AG08396 (cell line): ENCODE results near the gene TMEM115.
A peak's percentile ranks its signal among the peaks of the same experiment; 100 is the strongest.

Experiments used
- DNase-seq: peaks from one replicate; pipeline ENCODE4 v3.0.0; 2012; ENCODE audit warnings: low spot score, mixed read lengths

Gene TMEM115, protein sequence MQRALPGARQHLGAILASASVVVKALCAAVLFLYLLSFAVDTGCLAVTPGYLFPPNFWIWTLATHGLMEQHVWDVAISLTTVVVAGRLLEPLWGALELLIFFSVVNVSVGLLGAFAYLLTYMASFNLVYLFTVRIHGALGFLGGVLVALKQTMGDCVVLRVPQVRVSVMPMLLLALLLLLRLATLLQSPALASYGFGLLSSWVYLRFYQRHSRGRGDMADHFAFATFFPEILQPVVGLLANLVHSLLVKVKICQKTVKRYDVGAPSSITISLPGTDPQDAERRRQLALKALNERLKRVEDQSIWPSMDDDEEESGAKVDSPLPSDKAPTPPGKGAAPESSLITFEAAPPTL

DNA sequence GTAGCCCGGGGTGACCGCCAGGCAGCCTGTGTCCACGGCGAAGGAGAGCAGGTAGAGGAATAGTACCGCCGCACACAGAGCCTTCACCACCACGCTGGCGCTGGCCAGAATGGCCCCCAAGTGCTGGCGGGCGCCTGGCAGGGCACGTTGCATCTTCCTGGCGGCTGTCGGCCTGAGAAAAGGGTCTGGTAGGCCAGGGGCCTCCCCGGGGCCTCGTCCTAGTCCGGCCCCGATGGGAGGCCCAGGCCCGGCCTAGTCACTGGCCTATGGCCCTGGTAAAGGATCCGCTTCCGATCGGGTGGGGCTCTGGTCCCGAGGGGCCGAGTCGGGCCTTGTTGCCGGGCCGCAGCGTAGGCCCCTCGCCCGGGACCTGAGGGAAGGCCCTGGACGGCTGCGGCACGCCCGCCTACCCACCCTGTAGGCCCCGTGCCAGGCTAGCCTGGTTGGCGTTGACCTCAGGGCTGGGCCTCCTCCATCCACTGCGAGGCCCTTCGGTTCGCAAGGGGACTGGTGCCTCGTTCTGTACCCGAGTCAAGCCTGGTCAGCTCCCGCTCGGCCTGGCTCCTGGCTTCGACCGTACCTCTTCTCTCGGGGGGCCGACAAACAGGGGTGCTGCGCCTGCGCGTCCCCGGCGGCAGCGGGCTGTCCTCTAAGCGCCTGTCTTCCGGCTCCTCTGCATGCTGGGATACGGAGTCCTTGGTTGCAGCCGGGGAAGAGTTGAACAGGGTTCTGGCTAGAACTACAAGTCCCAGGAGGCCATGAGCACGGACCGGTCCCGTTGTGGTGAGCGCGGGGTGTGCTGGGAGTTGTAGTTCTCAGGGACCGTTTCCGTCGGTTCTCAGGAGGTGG is at the start of gene TMEM115:
TMEM115 (minus strand) TSS at position 611 of the 849 bp plus-strand sequence; CDS start at position 153, 458 bp downstream.
- peak; percentile 98 for DNase-seq

GRCh38 chr3:50408443-50408944 is 49.2 kb upstream of the TMEM115 start:
- DNase-seq, result no peak

DNA sequence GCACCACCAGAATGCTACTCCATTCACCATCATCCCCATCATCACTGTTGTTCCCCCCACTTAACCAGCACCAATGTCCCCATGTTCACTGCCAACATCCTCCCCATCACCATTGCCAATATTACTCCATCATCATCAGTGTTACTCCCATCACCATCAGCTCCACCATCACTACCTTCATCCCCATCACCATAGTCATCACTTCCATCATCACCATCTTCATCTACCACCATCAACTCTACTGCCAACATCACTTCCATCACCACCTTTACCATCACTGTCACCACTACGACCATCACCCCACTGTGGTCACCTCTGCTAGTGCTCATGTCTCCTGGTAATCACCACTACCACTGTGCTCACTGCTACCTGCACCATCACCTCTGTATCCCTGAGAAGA is 47.2 kb upstream of the TMEM115 start:
- DNase-seq, result no peak

DNA sequence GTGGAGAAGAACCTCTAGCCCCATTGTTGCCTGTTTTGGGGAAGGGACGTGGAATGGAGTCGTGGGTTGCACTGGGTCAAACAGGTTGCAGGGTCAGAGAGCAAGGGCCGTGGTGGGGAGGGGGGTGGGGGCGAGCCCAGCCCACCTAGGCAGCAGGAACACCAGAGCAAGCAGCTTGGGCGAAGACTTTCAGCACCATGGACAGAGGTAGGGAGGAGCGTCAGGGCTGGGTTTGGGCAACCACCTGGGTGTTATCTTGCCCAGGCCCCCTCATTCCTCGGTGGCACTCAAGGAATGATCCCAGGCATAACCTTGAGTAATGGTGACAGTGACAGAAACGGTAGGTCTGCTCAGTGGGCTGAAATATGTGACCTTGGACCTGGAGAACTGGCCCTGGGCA is 45.9 kb upstream of the TMEM115 start:
- DNase-seq, result no peak

DNA sequence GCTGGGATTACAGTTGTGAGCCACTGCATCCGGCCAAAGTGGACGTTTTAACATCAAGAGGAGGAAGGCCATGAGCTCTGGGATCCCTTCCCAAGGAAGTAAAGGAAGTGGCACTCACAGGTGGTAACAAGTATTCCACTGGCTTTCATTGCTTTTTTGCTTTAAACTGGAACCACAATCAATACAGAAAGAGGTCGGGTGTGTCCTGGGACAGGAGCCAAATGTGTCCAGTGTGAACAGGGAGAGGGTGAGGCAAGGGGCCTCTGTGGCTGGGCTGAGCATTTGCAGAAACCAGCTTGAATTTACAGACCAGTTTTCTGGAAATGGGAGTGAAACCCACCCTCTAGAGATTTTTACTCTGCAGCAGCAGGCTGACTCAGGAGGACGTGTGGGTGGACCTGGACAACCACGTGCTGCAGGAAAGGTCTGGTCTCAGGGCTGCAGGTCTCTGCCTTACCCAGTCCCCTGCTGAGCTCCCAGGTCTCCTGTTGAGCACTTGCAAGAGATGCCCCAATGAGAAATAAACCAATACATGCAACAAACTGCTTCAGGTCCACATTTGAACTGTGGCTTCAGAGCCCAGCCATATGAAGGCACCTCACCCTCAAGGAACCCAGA is 42.8 kb upstream of the TMEM115 start:
- no peak for DNase-seq

DNA sequence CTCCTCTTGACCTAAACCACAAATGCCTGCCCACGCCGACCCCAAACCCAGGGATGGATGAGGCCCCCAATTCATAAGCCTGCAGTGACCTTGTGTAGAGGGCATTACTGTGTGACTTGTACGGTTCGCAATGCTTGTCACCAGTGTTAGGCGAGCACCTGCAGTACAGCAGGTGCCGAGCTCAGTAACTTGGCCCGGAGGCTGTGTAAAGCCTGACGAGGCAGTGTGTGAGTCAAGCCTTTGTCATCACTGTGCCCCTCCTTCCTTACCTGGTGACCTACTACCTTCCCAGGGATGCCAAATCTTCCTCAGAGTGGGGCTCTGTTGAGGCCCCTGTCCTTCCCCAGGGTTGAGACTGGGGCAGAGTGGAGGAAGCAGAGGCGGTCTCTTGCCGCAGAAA is 37.2 kb upstream of the TMEM115 start:
- DNase-seq, result no peak

GRCh38 chr3:50395070-50395860 is 35.9 kb upstream of the TMEM115 start:
- DNase-seq, result no peak

DNA sequence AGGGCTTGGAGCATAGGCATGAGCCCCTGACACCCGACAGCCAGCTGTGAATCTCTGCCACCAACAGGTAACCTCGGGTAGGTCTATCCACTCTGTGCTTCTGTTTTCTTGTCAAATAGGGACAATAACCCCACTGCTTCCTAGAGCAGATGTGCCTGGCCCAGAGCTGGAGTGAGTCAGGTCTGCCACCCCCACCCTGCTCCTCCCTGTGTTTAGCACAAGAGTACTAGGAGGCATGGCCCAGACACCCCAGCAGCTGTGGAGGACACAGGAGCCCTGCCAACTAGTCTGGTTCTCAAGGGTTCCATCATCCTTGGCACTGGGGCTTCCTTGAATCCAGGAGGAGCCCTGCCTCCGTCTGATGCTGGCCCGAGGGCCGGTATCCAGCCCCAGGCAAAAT is 33.7 kb upstream of the TMEM115 start:
- DNase-seq, result no peak

GRCh38 chr3:50392101-50392715 is 32.9 kb upstream of the TMEM115 start:
- DNase-seq, result no peak

DNA sequence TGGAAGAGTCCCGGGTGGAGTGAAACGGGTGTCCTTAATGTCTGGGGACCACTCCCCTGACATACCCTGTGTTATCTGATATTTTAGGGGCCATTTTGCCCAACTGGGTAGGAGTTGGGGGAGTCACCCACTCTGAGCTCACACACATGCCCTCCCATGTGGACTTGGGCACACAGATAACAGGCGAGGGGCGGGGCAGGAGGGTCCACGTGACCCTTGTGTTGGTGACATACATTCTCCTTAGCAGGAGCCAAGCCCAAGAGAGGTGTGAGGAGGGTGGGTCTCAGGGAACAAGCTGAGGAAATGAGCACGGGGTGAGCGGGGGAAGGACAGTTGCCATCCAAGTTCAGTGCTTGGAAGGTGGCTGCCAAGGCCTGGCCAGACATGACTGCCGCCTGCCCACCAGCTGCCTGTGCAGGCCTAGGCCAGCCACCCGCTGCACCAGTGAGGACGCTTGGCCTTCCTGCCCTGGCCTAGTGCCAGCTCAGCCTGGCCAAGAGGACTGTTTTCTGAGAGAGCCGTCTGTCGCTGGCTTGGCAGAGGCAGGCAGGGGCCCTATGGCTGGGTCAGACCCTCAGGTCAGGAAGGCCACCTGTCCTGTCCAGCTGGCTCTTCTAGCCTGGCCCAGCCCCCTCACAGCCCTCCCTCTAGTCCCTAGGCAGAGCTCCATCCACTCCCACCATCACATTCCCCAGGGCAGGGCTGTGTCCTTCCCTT is 31.3 kb upstream of the TMEM115 start:
- DNase-seq, result no peak

DNA sequence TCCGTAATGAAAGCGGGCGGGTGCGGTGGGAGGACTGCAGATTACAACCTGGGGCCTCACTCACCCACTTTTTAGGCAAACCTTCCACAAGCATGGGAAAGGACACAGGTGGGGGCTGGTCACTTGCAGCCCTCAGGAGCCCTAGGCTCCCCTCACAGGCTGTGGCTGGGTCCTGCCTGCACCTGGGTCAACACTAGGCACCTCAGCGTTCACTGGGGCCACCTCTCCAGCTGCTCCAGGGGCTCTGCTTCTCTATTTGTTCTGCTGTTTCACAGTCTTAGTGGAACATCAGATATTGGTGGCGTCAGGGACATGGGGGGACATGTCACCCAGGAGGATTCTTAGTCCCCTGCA is 30.1 kb upstream of the TMEM115 start:
- no peak for DNase-seq

GRCh38 chr3:50388720-50389413 is 29.5 kb upstream of the TMEM115 start:
- DNase-seq, result peak; percentile 42

- DNase-seq, result peak; percentile 68
Measured at GRCh38 chr3:50388016-50388719, 28.8 kb upstream of the TMEM115 start.

DNA sequence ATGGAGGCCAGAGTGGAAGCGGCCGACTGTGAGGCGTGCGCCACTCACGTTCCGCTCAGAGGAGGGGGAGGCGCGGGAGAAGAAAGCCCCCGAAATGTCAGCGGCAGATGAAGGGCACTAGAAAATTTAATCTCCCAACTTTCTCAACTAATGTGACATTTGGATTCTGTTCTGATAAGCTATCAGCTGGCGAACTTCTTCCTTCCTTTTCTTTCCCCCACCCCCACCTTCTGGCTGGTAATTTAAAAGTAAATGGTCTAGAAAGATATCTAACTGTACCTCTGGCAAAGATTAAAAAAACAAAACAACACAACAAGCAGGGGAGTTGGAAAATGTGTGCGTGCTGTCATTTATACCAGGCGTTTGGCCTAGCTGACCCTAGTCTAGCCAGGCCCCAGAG is 26.4 kb upstream of the TMEM115 start:
- DNase-seq, result no peak

DNA sequence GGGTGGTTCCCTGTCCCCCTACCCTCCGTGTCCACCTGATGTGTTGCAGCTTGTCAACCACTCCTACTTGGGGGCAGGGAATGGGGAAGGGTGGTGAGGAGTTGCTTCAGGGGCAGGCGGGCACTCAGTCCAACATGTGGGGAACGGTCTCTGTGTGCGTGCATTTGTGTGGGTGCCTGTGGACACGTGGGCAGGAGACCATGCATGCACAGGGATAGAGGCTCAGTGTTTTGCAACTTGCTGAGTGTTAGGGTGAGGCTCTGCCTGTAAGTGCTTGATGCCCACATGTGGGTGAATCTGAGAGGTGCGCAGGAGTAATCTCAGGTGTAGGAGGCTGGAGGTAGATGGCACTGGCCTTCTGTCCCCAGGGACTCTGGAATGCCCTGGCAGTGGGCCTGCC is 24.4 kb upstream of the TMEM115 start:
- DNase-seq, result no peak

- DNase-seq, result no peak
Measured at GRCh38 chr3:50382722-50383121, 23.4 kb upstream of the TMEM115 start.

GRCh38 chr3:50381383-50381782 is 22.1 kb upstream of the TMEM115 start:
- no peak for DNase-seq

DNA sequence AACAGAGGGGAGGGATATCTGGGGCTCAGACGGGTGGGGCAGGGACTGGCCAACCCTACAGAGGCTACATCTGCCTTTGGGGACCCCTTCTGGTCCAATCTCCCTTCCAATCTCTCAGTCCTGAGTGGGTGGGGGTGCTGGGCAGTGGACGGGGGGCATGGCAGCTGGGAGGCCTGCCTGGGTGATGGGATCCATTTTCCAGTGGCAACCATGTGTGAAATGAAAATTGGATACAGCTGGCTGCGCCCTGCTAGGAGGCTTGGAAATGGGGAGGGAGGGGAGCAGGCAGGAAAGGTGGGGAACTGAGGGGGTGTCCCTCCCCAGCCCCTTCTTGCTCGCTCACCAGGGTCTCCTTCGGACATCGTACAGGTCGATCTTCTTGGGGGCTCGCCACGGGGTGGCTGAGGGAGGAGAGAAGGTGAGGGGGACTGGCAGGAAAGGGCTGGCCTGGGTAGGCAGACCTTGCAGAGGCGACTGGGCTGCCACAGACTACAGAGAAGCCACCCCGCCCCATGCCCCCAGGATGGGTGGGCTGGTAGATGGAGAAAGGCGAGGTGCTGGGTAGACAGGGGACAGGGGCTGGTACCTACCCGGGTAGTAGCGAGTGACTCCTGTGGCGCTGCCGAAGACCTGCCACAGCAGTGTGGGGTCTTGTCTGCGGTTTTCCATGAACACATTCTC is 21.2 kb upstream of the TMEM115 start:
- DNase-seq, result no peak

GRCh38 chr3:50378757-50379156 is 19.4 kb upstream of the TMEM115 start:
- DNase-seq, result no peak
